GM12878 (cell line): ENCODE data around the gene FGFR2. TPM values are rescaled to one million over a fixed set of nuclear protein-coding genes. Genes with fewer than 3 reads are reported as not detected.

ENCODE experiments used
- ATAC-seq: fragments of 200-7000 bp; cut with Tn5 transposase; 3 replicates; pipeline ENCODE4 v1.9.1; 2020; ENCODE audit warnings: mild to moderate bottlenecking, moderate library complexity
- BruUV-seq: library from RNA; stranded (reverse); fragments of 400-500 nt; replicated peaks from 2 replicates; lab custom pipeline; 2021; lab: Mats Ljungman, UMichigan
- CTCF ChIA-PET: fragments of 300-600 bp; sonication (Branson Sonifier 250); formaldehyde crosslinking; extraction: SDS; loops from one replicate; lab custom pipeline; 2021; ENCODE audit warnings: inconsistent platforms; lab: Yijun Ruan, JAX
- POLR2A ChIA-PET: fragments of 350-600 bp; formaldehyde crosslinking; extraction: SDS; loops from one replicate; lab custom pipeline; 2021; ENCODE audit warnings: inconsistent platforms; lab: Charles Lee
- RAD21 ChIA-PET: fragments of 300-600 bp; sonication (Branson Sonifier 250); formaldehyde crosslinking; loops from one replicate; lab custom pipeline; 2023; ENCODE audit warnings: antibody characterized with exemption; ENCODE audit not compliant: unreplicated experiment; lab: Charles Lee
- SMC1A ChIA-PET: fragments of 300-600 bp; sonication (Branson Sonifier 250); formaldehyde crosslinking; loops from one replicate; lab custom pipeline; 2023; ENCODE audit not compliant: unreplicated experiment, uncharacterized antibody; lab: Charles Lee
- DNase-seq: peaks from one replicate; pipeline ENCODE4 v3.0.0-alpha.2; 2011; ENCODE audit warnings: low read depth, low spot score
- FAIRE-seq: peaks from 3 replicates; lab custom pipeline; 2011; peaks lifted over from hg19 to GRCh38; lab: Jason Lieb, UNC
- H2AFZ ChIP-seq: 2 replicates; pipeline ENCODE4 v1.6.0; 2011; ENCODE audit warnings: low read depth, low read length, control low read depth; ENCODE audit not compliant: control insufficient read depth
- H3K27ac ChIP-seq: 2 replicates; pipeline ENCODE4 v1.5.1; 2011; ENCODE audit warnings: control low read depth; ENCODE audit not compliant: control insufficient read depth, insufficient read depth
- H3K27me3 ChIP-seq, 2 experiments: replicated peaks in 1 of 2; 2 replicates each; pipeline versions ENCODE4 v1.6.0 to v1.6.1; 2011; ENCODE audit warnings: low read length in 1 of 2; ENCODE audit not compliant: control insufficient read depth in 2 of 2, insufficient read depth in 2 of 2
- H3K36me3 ChIP-seq, 2 experiments: 2 replicates each; pipeline ENCODE4 v1.5.1; 2011; ENCODE audit warnings: low read length in 1 of 2; ENCODE audit not compliant: control insufficient read depth in 2 of 2, insufficient read depth in 2 of 2
- H3K4me1 ChIP-seq: 2 replicates; pipeline ENCODE4 v1.6.1; 2011; ENCODE audit warnings: mild to moderate bottlenecking, low read length, moderate library complexity, mixed read lengths; ENCODE audit not compliant: control insufficient read depth, insufficient read depth
- H3K4me2 ChIP-seq: 2 replicates; pipeline ENCODE4 v1.6.0; 2011; ENCODE audit warnings: control low read depth; ENCODE audit not compliant: control insufficient read depth, insufficient read depth
- H3K4me3 ChIP-seq: fragments of 200-600 bp; sonication (generic); 2 replicates; pipeline ENCODE4 v1.5.1; 2016
- H3K79me2 ChIP-seq: 2 replicates; pipeline ENCODE4 v1.6.0; 2011; ENCODE audit warnings: low read length; ENCODE audit not compliant: control insufficient read depth, insufficient read depth
- H3K9ac ChIP-seq: 2 replicates; pipeline ENCODE4 v1.8.0; 2011; ENCODE audit warnings: low read length, control low read depth, mixed read lengths; ENCODE audit not compliant: control insufficient read depth, insufficient read depth
- H3K9me3 ChIP-seq: replicated peaks from 3 replicates; pipeline ENCODE4 v1.5.1; 2011; ENCODE audit warnings: mild to moderate bottlenecking, low read length; ENCODE audit not compliant: control insufficient read depth, insufficient read depth
- H4K20me1 ChIP-seq: 2 replicates; pipeline ENCODE4 v1.6.0; 2011; ENCODE audit not compliant: control insufficient read depth, insufficient read depth
- BACH1 ChIP-seq: fragments of 450-650 bp; IDR thresholded peaks from 2 replicates; pipeline ENCODE4 v1.6.1; 2017; ENCODE audit warnings: mild to moderate bottlenecking, borderline replicate concordance
- CBFB ChIP-seq: IDR thresholded peaks from 2 replicates; pipeline ENCODE4 v1.6.1; 2016; ENCODE audit warnings: antibody characterized with exemption, low read depth
- HDGF ChIP-seq: fragments of 450-650 bp; IDR thresholded peaks from 2 replicates; pipeline ENCODE4 v1.6.1; 2016; ENCODE audit warnings: antibody characterized with exemption
- MAX ChIP-seq: IDR thresholded peaks from 2 replicates; pipeline ENCODE4 v1.6.1; 2012; ENCODE audit warnings: low read depth, low read length, improper control_type of control experiment
- NFYB ChIP-seq: IDR thresholded peaks from 2 replicates; pipeline ENCODE4 v1.6.1; 2011; ENCODE audit warnings: low read depth, mild to moderate bottlenecking, low read length, improper control_type of control experiment, moderate library complexity; ENCODE audit not compliant: insufficient read depth
- POU2F2 ChIP-seq: IDR thresholded peaks from 3 replicates; pipeline ENCODE4 v1.6.1; 2011; ENCODE audit warnings: low read depth, mild to moderate bottlenecking, low read length, borderline replicate concordance
- RAD51 ChIP-seq: fragments of 450-650 bp; IDR thresholded peaks from 2 replicates; pipeline ENCODE4 v1.6.1; 2016; ENCODE audit warnings: moderate library complexity, mild to moderate bottlenecking, inconsistent platforms
- RB1 ChIP-seq: fragments of 450-650 bp; formaldehyde crosslinking; IDR thresholded peaks from 2 replicates; pipeline ENCODE4 v1.6.1; 2017; ENCODE audit warnings: mild to moderate bottlenecking, borderline replicate concordance
- SIN3A ChIP-seq: IDR thresholded peaks from 2 replicates; pipeline ENCODE4 v1.6.1; 2012; ENCODE audit warnings: low read depth, low read length, improper control_type of control experiment
- STAT3 ChIP-seq: IDR thresholded peaks from 2 replicates; pipeline ENCODE4 v1.6.1; 2011; ENCODE audit warnings: low read depth, low read length, improper control_type of control experiment
- TCF7 ChIP-seq: IDR thresholded peaks from 2 replicates; pipeline ENCODE4 v1.6.1; 2014; ENCODE audit warnings: antibody characterized with exemption, borderline replicate concordance
- WRNIP1 ChIP-seq: IDR thresholded peaks from 2 replicates; pipeline ENCODE4 v1.6.1; 2011; ENCODE audit warnings: low read depth, low read length, improper control_type of control experiment, borderline replicate concordance
- WGBS: methylation state at CpG from one replicate; pipeline ENCODE4 v1.1.6; 2016; ENCODE audit warnings: low lambda C conversion rate; ENCODE audit not compliant: insufficient replicate concordance, insufficient coverage; ENCODE audit errors: missing lambda C conversion rate; 5-methylcytosine and 5-hydroxymethylcytosine counted together
- in situ Hi-C: fragments of 300-500 bp; cut with MboI; formaldehyde crosslinking; loops from 9 replicates; pipeline ENCODE4 v1.14.3; 2018; ENCODE audit warnings: mixed read lengths
- intact Hi-C: fragments of 100-400 bp; cut with micrococcal nuclease; formaldehyde crosslinking; loops from one replicate; pipeline ENCODE4 v1.14.2; 2022; ENCODE audit not compliant: unreplicated experiment
- polyA plus RNA-seq, 11 experiments: library from polyadenylated mRNA; depleted of rRNA in 4 of 11; unstranded in 6 of 11; stranded (reverse) in 5 of 11; fragments of >200 nt; fragmentation: Nextera tagmentation in 4 of 11; fragmentation: Illumina TruSeq in 1 of 11; extraction: Ambion mirVana in 4 of 11; extraction: Trizol in 1 of 11; gene quantifications; 1 replicate in 1 of 11; 2 replicates in 10 of 11; pipeline versions ENCODE4 v1.2.1 to v1.2.3, GENCODE V29; 2011 to 2016; ENCODE audit warnings: inconsistent platforms in 2 of 11, missing spikeins in 2 of 11, low read depth in 1 of 11
- total RNA-seq, 4 experiments: library from RNA; depleted of rRNA in 3 of 4; stranded (reverse); fragments of >200 nt in 3 of 4; fragmentation: Illumina TruSeq in 1 of 4; extraction: Trizol in 1 of 4; gene quantifications; 2 replicates each; pipeline versions ENCODE4 v1.2.1 to v1.2.3, GENCODE V29; 2013 to 2021
- TF ChIP-seq, protein P1 (sequence below): IDR thresholded peaks from 2 replicates; pipeline ENCODE4 v1.6.1; 2011; ENCODE audit warnings: low read depth, low read length, improper control_type of control experiment, borderline replicate concordance
- TF ChIP-seq, protein P2 (sequence below): IDR thresholded peaks from 2 replicates; pipeline ENCODE4 v1.6.1; 2012; ENCODE audit warnings: low read depth, low read length, improper control_type of control experiment

The FGFR2 gene
- total and polyA plus RNA-seq, 10 of the 15 experiments (the other 5 are each of a cell fraction or from before 2014, with no cell fraction given) = 0.04 to 0.15 TPM; not detected in 8

GRCh38 chr10:121541450-121542120 is 56.7 kb downstream of the FGFR2 start:
- ATAC-seq = no peak
- H3K27me3 ChIP-seq = no peaks in the 10 kb centered on the region
- 64% methylated on average over 8 of the region's 8 CpGs for WGBS
- no peaks in the 10 kb centered on the region for H4K20me1 ChIP-seq
- H3K79me2 ChIP-seq = no peaks in the 10 kb centered on the region
- SMC1A ChIA-PET = no interaction called here
- H3K4me3 ChIP-seq = no peak overlapping the region
- intact Hi-C loops = no loop called here
- no TSS peak for BruUV-seq
- no peak for FAIRE-seq
- no peaks in the 10 kb centered on the region for H3K9me3 ChIP-seq
- no peak overlapping the region for H3K27ac ChIP-seq
- no peak for DNase-seq
- H3K36me3 ChIP-seq = no peaks in the 10 kb centered on the region
- POLR2A ChIA-PET = no interaction called here
- H3K9ac ChIP-seq = no peak overlapping the region
- no peak overlapping the region for H3K4me2 ChIP-seq
- CTCF ChIA-PET = interaction anchor here (0.6 kb wide), 1 partner anchor 13 kb away, joined by 4 read pairs; no protein-coding TSS in a partner anchor
- RAD21 ChIA-PET = no interaction called here
- H2AFZ ChIP-seq = no peak overlapping the region
- no peak for TF ChIP-seq SIN3A
- TF ChIP-seq HDGF = no peak
- TF ChIP-seq TCF7 = no peak
- TF ChIP-seq STAT3 = no peak
- TF ChIP-seq BACH1 = no peak
- no peaks in the 10 kb centered on the region for H3K4me1 ChIP-seq
- in situ Hi-C loops = no loop called here

DNA sequence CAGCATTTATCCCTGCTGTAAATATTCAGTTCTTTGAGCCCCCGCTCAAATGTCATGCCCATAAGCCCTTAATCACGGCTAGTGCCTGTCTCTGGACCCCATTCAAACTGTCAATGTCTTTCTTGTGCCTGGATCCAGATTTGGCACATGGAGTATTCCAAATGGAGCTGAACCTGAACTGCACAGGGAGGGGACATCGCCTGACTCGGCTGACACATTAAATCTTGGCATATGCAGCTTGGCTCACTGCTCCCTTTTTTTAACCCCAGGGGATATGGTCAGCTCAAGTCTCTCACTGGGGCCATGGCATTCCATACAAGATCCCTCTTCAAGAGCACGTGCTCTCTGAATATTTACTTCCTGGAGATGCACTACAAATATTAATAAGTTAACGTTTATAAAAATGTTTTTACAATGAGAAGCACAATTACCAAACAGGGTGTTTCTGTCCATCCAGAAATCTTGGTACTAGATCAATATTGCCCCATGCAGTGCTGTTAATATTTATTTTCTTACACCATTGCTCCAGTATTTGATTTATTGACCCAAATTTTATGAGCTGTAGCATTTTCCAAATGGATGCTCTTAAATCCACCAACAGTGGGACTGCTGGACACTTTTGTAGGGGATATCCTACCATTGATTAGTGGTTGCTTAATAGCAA is 57.4 kb downstream of the FGFR2 start:
- ChIA-PET POLR2A (interaction anchor here (0.6 kb wide), 1 partner anchor 62 kb away, joined by 3 read pairs; no protein-coding TSS in a partner anchor), RAD21 (no interaction called here), CTCF (no interaction called here), SMC1A (no interaction called here)
- ATAC-seq (no peak), FAIRE-seq (no peak), DNase-seq (no peak)
- Histone ChIP-seq H3K4me1 (no peaks in the 10 kb centered on the region), H3K36me3 (no peaks in the 10 kb centered on the region), H3K27me3 (no peaks in the 10 kb centered on the region), H3K79me2 (no peaks in the 10 kb centered on the region), H4K20me1 (no peaks in the 10 kb centered on the region), H3K4me2 (no peak overlapping the region), H3K27ac (no peak overlapping the region), H3K9me3 (no peaks in the 10 kb centered on the region), H2AFZ (no peak overlapping the region), H3K9ac (no peak overlapping the region), H3K4me3 (no peak overlapping the region)
- no TSS peak for BruUV-seq
- WGBS = 28% methylated on average over 6 of the region's 6 CpGs
- in situ Hi-C loops (no loop called here), intact Hi-C loops (no loop called here)
- TF ChIP-seq MAX (no peak), WRNIP1 (no peak), CBFB (no peak), NFYB (no peak), RB1 (no peak), RAD51 (no peak), POU2F2 (no peak)
- TF ChIP-seq, protein P1, sequence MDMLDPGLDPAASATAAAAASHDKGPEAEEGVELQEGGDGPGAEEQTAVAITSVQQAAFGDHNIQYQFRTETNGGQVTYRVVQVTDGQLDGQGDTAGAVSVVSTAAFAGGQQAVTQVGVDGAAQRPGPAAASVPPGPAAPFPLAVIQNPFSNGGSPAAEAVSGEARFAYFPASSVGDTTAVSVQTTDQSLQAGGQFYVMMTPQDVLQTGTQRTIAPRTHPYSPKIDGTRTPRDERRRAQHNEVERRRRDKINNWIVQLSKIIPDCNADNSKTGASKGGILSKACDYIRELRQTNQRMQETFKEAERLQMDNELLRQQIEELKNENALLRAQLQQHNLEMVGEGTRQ = no peak
- TF ChIP-seq, protein P2, sequence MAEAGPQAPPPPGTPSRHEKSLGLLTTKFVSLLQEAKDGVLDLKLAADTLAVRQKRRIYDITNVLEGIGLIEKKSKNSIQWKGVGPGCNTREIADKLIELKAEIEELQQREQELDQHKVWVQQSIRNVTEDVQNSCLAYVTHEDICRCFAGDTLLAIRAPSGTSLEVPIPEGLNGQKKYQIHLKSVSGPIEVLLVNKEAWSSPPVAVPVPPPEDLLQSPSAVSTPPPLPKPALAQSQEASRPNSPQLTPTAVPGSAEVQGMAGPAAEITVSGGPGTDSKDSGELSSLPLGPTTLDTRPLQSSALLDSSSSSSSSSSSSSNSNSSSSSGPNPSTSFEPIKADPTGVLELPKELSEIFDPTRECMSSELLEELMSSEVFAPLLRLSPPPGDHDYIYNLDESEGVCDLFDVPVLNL = no peak
